ENCODE measurements around the gene MAN2A2. TPM values are rescaled to one million over a fixed set of nuclear protein-coding genes. Genes with fewer than 3 reads are reported as not detected.
A peak's percentile ranks its signal among the peaks of the same experiment; 100 is the strongest.

The MAN2A2 gene
- total and polyA plus RNA-seq, 9 of the 15 experiments (the other 6 are each of a cell fraction or from before 2014, with no cell fraction given), result 7.3 to 151 (median 43.4) TPM

- TF ChIP-seq PRDM10 (IDR thresholded peaks at IDR 0.05; ENCODE audit: partially characterized antibody), result no peak
- TF ChIP-seq STAT5A (IDR thresholded peaks at IDR 0.05; ENCODE audit: borderline replicate concordance, low read length), result peak; percentile 52; the same call in 1 of the 2 replicates
- no peak for TF ChIP-seq HSF4 (CRISPR knock-in tag; IDR thresholded peaks at IDR 0.05; ENCODE audit: borderline replicate concordance)
- no peak for TF ChIP-seq RBM17 (IDR thresholded peaks at IDR 0.05; ENCODE audit: borderline replicate concordance, low read depth, low read length)
- no peak for TF ChIP-seq SAFB (IDR thresholded peaks at IDR 0.05; ENCODE audit: borderline replicate concordance, low read depth, low read length)
- TF ChIP-seq TOE1 (IDR thresholded peaks at IDR 0.05; ENCODE audit: borderline replicate concordance), result no peak
- TF ChIP-seq TOE1 (CRISPR knock-in tag; IDR thresholded peaks at IDR 0.05; ENCODE audit: borderline replicate concordance, low read depth), result no peak
- TF ChIP-seq ZSCAN29 (IDR thresholded peaks at IDR 0.05), result no peak
- 0 out of 2 replicates have a peak, but pooled peaks have one; percentile 5 for TF ChIP-seq CREM (IDR thresholded peaks at IDR 0.05; ENCODE audit: low read depth)
- no peak for TF ChIP-seq NFRKB (IDR thresholded peaks at IDR 0.05; ENCODE audit: low read depth)
- no peak for TF ChIP-seq TCF7L2 (IDR thresholded peaks at IDR 0.05; ENCODE audit: low read depth, low read length)
- TF ChIP-seq BRF1 (IDR thresholded peaks at IDR 0.05; ENCODE audit: borderline replicate concordance, extremely low read depth, insufficient read length), result no peak
- peak in 1 of 2 experiments; percentile 58; a peak in 3 of 4 replicates for TF ChIP-seq RCOR1 (IDR thresholded peaks at IDR 0.05; ENCODE audit: borderline replicate concordance in 1 of 2, low read depth in 2 of 2, low read length in 2 of 2)
- no peak for TF ChIP-seq SAP30 (IDR thresholded peaks at IDR 0.05; ENCODE audit: borderline replicate concordance, insufficient read depth, low read depth, low read length, poor library complexity, severe bottlenecking)
- no peak for TF ChIP-seq ZNF165 (CRISPR knock-in tag; IDR thresholded peaks at IDR 0.05; ENCODE audit: borderline replicate concordance)
- no peak for TF ChIP-seq TRIM28 (IDR thresholded peaks at IDR 0.05)
- no peak for TF ChIP-seq FOXO4 (CRISPR knock-in tag; IDR thresholded peaks at IDR 0.05)
- TF ChIP-seq ZNF511 (CRISPR knock-in tag; IDR thresholded peaks at IDR 0.05), result no peak
- TF ChIP-seq RAD51 (IDR thresholded peaks at IDR 0.05; ENCODE audit: borderline replicate concordance, low read depth), result peak; percentile 30; the same call in 1 of the 2 replicates
- TF ChIP-seq THRAP3 (IDR thresholded peaks at IDR 0.05; ENCODE audit: borderline replicate concordance), result no peak
- no peak for TF ChIP-seq ZBTB2 (IDR thresholded peaks at IDR 0.05)
- no peak for TF ChIP-seq CC2D1A (IDR thresholded peaks at IDR 0.05)
- TF ChIP-seq ZNF274 (IDR thresholded peaks at IDR 0.05; ENCODE audit: borderline replicate concordance, low read depth, low read length), result no peak
- no peak for TF ChIP-seq ZKSCAN1 (IDR thresholded peaks at IDR 0.05; ENCODE audit: low read depth, low read length)
These were observed 34.0 kb upstream of the MAN2A2 start (continued) for GRCh38 chr15:90869140-90869541.
